Measurements from ENCODE around the gene ZNF282.
"Not testable (repeated sequence)": the region's sequence is repeated elsewhere in the genome, so short reads cannot be mapped to it uniquely, and the experiment has no call there.

Gene ZNF282

GRCh38 chr7:149245744-149246143 is 50.4 kb downstream of the ZNF282 start:
- no peak overlapping the region for H3K4me3 ChIP-seq (ENCODE audit: low read depth, low read length)
- no peak for TF ChIP-seq CTCF (IDR thresholded peaks at IDR 0.05; ENCODE audit: low read depth, low read length)
- TF ChIP-seq MYC (IDR thresholded peaks at IDR 0.05; ENCODE audit: low read depth, low read length): no peak
- TF ChIP-seq POLR2A (IDR thresholded peaks at IDR 0.05; ENCODE audit: extremely low read depth, insufficient read length): no peak
- no peak for TF ChIP-seq MAX (IDR thresholded peaks at IDR 0.05; ENCODE audit: low read depth, low read length)
- DNase-seq (ENCODE audit: low read depth): no peak

GRCh38 chr7:149248777-149249176 is 53.4 kb downstream of the ZNF282 start:
- DNase-seq (ENCODE audit: low read depth): no peak
- TF ChIP-seq MAX (IDR thresholded peaks at IDR 0.05; ENCODE audit: low read depth, low read length) (no peak), CTCF (IDR thresholded peaks at IDR 0.05; ENCODE audit: low read depth, low read length) (no peak), POLR2A (IDR thresholded peaks at IDR 0.05; ENCODE audit: extremely low read depth, insufficient read length) (no peak), MYC (IDR thresholded peaks at IDR 0.05; ENCODE audit: low read depth, low read length) (no peak)
- no peak overlapping the region for H3K4me3 ChIP-seq (ENCODE audit: low read depth, low read length)

- H3K4me3 ChIP-seq (ENCODE audit: low read depth, low read length); DNase-seq (ENCODE audit: low read depth): not testable (repeated sequence)
These were observed 54.8 kb downstream of the ZNF282 start for GRCh38 chr7:149250151-149250550.

- H3K4me3 ChIP-seq (ENCODE audit: low read depth, low read length); DNase-seq (ENCODE audit: low read depth): not testable (repeated sequence)
These were observed 56.2 kb downstream of the ZNF282 start for GRCh38 chr7:149251518-149251917.

GRCh38 chr7:149252378-149252777 is 57.0 kb downstream of the ZNF282 start:
- H3K4me3 ChIP-seq (ENCODE audit: low read depth, low read length): no peak overlapping the region
- DNase-seq (ENCODE audit: low read depth): no peak
- TF ChIP-seq MAX (IDR thresholded peaks at IDR 0.05; ENCODE audit: low read depth, low read length) (no peak), POLR2A (IDR thresholded peaks at IDR 0.05; ENCODE audit: extremely low read depth, insufficient read length) (no peak), MYC (IDR thresholded peaks at IDR 0.05; ENCODE audit: low read depth, low read length) (no peak), CTCF (IDR thresholded peaks at IDR 0.05; ENCODE audit: low read depth, low read length) (no peak)

GRCh38 chr7:149253665-149254064 is 58.3 kb downstream of the ZNF282 start:
- TF ChIP-seq MYC (IDR thresholded peaks at IDR 0.05; ENCODE audit: low read depth, low read length): no peak
- no peak for TF ChIP-seq CTCF (IDR thresholded peaks at IDR 0.05; ENCODE audit: low read depth, low read length)
- H3K4me3 ChIP-seq (ENCODE audit: low read depth, low read length): no peak overlapping the region
- no peak for DNase-seq (ENCODE audit: low read depth)

GRCh38 chr7:149254181-149254858 is 59.0 kb downstream of the ZNF282 start:
- TF ChIP-seq CTCF (IDR thresholded peaks at IDR 0.05; ENCODE audit: low read depth, low read length): no peak
- TF ChIP-seq MYC (IDR thresholded peaks at IDR 0.05; ENCODE audit: low read depth, low read length): no peak
- no peak for TF ChIP-seq MAX (IDR thresholded peaks at IDR 0.05; ENCODE audit: low read depth, low read length)
- no peak for TF ChIP-seq POLR2A (IDR thresholded peaks at IDR 0.05; ENCODE audit: extremely low read depth, insufficient read length)
- no peak overlapping the region for H3K4me3 ChIP-seq (ENCODE audit: low read depth, low read length)
- DNase-seq (ENCODE audit: low read depth): no peak
